Left renal cortex interstitium (tissue), 4 donors: Measurements from ENCODE around the gene CALM3. TPM values are rescaled to one million over a fixed set of nuclear protein-coding genes. Genes with fewer than 3 reads are reported as not detected.

Experiments used
- polyA plus RNA-seq, 4 donors: library from polyadenylated mRNA; unstranded; fragments of 120-200 nt; gene quantifications; one replicate each; pipeline ENCODE4 v1.2.1, GENCODE V29; 2013; ENCODE audit not compliant: insufficient read length in 4 of 4

The CALM3 gene
- polyA plus RNA-seq, 4 donors, result 405 to 493 (median 431) TPM

Other genes with a start within 250 kb of the CALM3 start
- 10 to 100 TPM; 52.0 to 76.4 (median 60.9) TPM for gene CCDC8, start 187.8 kb upstream of the CALM3 start, polyA plus RNA-seq
- gene PNMA8C, start 172.4 kb upstream of the CALM3 start, polyA plus RNA-seq, result under 1 TPM; 0.58 to 0.74 (median 0.69) TPM
- gene PNMA8A, start 129.8 kb upstream of the CALM3 start, polyA plus RNA-seq, result 10 to 100 TPM; 45.6 to 75.2 (median 50.6) TPM
- gene PNMA8B, start 105.5 kb upstream of the CALM3 start, polyA plus RNA-seq, result 1 to 10 TPM; 3.9 to 7.4 (median 5.0) TPM
- 1 to 10 TPM; 2.1 to 3.1 (median 2.5) TPM for gene PTGIR, start 23.8 kb downstream of the CALM3 start, polyA plus RNA-seq
- 1 to 10 TPM; 1.2 to 7.7 (median 4.1) TPM for gene GNG8, start 34.9 kb downstream of the CALM3 start, polyA plus RNA-seq
- gene DACT3, start 59.9 kb downstream of the CALM3 start, polyA plus RNA-seq, result 10 to 100 TPM; 24.0 to 33.8 (median 30.0) TPM
- 10 to 100 TPM; 31.1 to 53.7 (median 41.1) TPM for gene PRKD2, start 115.8 kb downstream of the CALM3 start, polyA plus RNA-seq
- gene FKRP, start 144.7 kb downstream of the CALM3 start, polyA plus RNA-seq, result 10 to 100 TPM; 15.7 to 29.3 (median 26.4) TPM
- 100 to 1,000 TPM in 1 of 4 donors, 10 to 100 TPM in 3; 74.9 to 113 (median 91.5) TPM for gene STRN4, start 145.1 kb downstream of the CALM3 start, polyA plus RNA-seq
- 10 to 100 TPM; 39.3 to 47.1 (median 43.0) TPM for gene SLC1A5, start 187.3 kb downstream of the CALM3 start, polyA plus RNA-seq
- 100 to 1,000 TPM in 2 of 4 donors, 10 to 100 TPM in 2; 83.5 to 112 (median 100) TPM for gene AP2S1, start 249.5 kb downstream of the CALM3 start, polyA plus RNA-seq